B cell (primary cell): ENCODE results near the gene PATE1.

ENCODE experiments used
- CTCF ChIP-seq: fragments of 200-600 bp; IDR thresholded peaks from one replicate; pipeline ENCODE4 v1.8.0; 2022; ENCODE audit warnings: antibody characterized with exemption, mild to moderate bottlenecking
- EZH2 ChIP-seq: IDR thresholded peaks from 2 replicates; pipeline ENCODE4 v1.6.1; 2012; ENCODE audit warnings: borderline replicate concordance, low read depth, mild to moderate bottlenecking, moderate library complexity, low read length; ENCODE audit not compliant: insufficient read depth, poor library complexity, severe bottlenecking

DNA sequence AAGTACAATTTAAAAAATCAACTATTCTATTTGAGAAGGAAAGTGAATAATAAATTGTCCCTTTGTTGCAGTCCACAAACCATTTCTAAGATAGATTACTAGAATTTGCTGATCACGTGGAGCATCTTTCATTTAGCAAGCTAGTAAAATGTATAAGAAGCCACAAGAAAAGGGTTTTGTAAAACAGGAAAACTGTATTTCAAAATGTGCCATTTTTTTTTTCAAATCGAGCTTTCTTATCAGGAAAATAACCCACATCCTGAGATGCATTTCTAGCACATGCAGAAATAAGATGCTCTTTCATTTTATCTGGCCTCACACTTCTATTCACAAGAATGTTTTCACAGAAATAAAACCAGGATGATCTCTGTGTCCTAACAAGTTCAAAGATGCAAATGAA is 38.6 kb downstream of the PATE1 start:
- TF ChIP-seq CTCF = no peak
- TF ChIP-seq EZH2 = no peak
